Measurements from ENCODE around the gene DHRS12.

DNA sequence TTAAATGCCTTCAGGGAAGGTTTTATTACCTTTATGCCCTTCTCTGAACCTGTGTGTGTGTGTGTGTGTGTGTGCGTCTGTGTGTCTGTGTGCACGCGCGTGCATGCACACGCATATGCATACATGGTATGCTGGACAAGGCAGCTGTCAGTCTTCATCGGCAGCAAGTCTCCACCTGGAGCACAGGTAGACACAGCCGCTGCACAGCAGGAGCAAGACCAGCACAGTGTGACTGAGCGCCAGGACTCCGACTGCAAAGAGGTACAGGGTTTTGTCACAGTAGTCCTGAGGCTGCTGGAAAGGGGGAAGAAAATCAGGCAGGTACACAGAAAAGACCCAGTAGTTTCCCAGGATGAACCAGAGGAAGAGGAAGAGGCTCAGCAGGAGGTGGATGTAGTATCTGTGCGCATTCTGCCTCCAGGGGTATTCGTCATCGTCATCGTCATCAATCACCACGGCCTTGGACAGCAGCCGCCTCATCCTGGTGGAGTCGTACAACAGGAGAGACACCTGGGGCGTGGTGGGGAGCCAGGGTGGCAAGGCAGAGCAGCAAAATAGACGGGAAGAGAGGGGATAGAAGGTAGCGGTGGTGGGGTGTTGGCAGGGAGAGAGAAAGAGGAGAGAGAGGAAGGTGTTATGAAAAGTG is 12.8 kb upstream of the DHRS12 start:
- TF ChIP-seq, protein P1, sequence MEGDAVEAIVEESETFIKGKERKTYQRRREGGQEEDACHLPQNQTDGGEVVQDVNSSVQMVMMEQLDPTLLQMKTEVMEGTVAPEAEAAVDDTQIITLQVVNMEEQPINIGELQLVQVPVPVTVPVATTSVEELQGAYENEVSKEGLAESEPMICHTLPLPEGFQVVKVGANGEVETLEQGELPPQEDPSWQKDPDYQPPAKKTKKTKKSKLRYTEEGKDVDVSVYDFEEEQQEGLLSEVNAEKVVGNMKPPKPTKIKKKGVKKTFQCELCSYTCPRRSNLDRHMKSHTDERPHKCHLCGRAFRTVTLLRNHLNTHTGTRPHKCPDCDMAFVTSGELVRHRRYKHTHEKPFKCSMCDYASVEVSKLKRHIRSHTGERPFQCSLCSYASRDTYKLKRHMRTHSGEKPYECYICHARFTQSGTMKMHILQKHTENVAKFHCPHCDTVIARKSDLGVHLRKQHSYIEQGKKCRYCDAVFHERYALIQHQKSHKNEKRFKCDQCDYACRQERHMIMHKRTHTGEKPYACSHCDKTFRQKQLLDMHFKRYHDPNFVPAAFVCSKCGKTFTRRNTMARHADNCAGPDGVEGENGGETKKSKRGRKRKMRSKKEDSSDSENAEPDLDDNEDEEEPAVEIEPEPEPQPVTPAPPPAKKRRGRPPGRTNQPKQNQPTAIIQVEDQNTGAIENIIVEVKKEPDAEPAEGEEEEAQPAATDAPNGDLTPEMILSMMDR (conservative IDR thresholded peaks at IDR 0.05): no peak
- no peak for TF ChIP-seq EZH2 (IDR thresholded peaks at IDR 0.05; ENCODE audit: low read depth)

All from PC-9 (cell line).